T-helper 1 cell treated with Interleukin-12 subunit alpha and Interleukin-12 subunit beta and Interleukin-4 antibody, amounts not matched to agents 30 ng/mL and 1 ng/mL, for 36 hours (primary cell): Measurements from ENCODE around the gene IDH1. TPM values are rescaled to one million over a fixed set of nuclear protein-coding genes. Genes with fewer than 3 reads are reported as not detected.

Source experiments
- intact Hi-C: fragments of 100-400 bp; cut with micrococcal nuclease; formaldehyde crosslinking; loops from one replicate; pipeline ENCODE4 v1.15.1; 2024
- total RNA-seq: library from RNA; stranded (reverse); gene quantifications from 2 replicates; pipeline ENCODE4 v1.2.3, GENCODE V29; 2022

The IDH1 gene
- total RNA-seq, 1 donor from 2014 or later, result 21.9 TPM

- intact Hi-C loops, result loop anchor here (5.0 to 10.0 kb wide), 5 partner anchors 498 to 1408 kb away; partner anchors contain the start of genes CREB1, FZD5, KLF7 and MAP2
These were observed 10.5 kb upstream of the IDH1 start for GRCh38 chr2:208265371-208265800.

- intact Hi-C loops, result loop anchor here (10.0 kb wide), 1 partner anchor 1982 kb away; the partner anchor contains the start of gene ZDBF2
These were observed 2.3 kb upstream of the IDH1 start for GRCh38 chr2:208256849-208257813.

- intact Hi-C loops, result loop anchor here (10.0 kb wide), 1 partner anchor 1981 kb away; the partner anchor contains the start of gene ZDBF2
These were observed 1.4 kb upstream of the IDH1 start for GRCh38 chr2:208256192-208256782.

DNA sequence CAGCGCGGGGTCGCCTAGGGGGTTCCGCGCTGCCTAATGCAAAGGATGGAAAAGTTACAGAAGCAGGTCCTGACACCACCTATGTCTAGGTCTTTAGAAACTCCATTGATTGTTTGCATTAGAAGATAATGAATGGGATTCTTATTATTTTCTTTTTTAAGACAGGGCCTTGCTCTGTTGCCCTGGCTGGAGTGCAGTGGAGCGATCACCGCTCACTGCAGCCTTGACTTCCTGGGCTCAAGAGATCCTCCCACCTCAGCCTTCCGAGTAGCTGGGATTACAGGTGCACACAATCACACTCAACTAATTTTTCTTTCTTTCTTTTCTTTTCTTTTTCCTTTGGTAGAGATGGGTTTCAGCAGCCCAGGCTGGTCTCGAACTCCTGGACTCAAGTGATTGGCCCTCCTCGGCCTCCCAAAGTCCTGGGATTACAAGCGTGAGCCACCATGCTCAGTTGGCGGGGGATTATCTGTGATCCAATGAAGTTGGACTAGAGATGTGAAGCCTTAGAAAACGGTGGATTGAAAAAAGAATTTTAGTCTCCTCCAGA lies 761 bp upstream of the IDH1 start:
- intact Hi-C loops, result loop anchor here (1.0 to 10.0 kb wide), 6 partner anchors 545 to 1981 kb away; partner anchors contain the start of genes CCNYL1, RPE and ZDBF2

- intact Hi-C loops, result loop anchor here (1.0 to 10.0 kb wide), 12 partner anchors 12 to 1979 kb away; partner anchors contain the start of genes CCNYL1, FASTKD2, MDH1B and METTL21A
These were observed 577 bp downstream of the IDH1 start for GRCh38 chr2:208254118-208254870.

DNA sequence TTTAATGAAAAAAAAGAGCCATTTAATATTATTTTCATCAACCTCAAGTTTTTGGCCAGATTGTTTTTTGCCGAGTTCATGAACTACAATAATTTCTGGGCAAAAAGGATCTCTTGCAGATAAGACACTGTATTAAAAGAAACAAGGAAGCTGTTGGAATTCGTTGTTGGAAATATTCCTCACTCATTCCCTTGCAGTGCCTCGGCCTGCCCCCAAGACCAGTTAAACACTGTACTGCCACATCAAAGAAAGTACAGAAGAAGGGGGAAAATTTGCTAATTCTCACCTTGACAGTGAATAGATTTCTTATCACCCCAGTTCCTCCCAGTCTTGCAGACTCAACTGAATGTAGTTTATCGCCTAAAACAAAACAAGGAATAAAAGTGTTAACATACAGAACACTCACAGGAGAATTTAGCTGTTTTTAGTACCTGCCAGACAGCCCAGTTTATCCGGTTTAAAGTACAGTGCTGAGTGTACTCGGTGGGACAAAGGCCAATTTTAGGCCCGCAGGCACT lies 1.2 kb downstream of the IDH1 start:
- intact Hi-C loops, result loop anchor here (1.0 to 10.0 kb wide), 12 partner anchors 13 to 1979 kb away; partner anchors contain the start of genes CCNYL1, FASTKD2, MDH1B and METTL21A

GRCh38 chr2:208252716-208253492 lies 2.0 kb downstream of the IDH1 start:
- intact Hi-C loops, result loop anchor here (5.0 to 10.0 kb wide), 2 partner anchors 1486 to 1978 kb away; partner anchors contain the start of genes FASTKD2, MDH1B and ZDBF2

GRCh38 chr2:208251098-208251497 lies 3.8 kb downstream of the IDH1 start:
- intact Hi-C loops, result loop anchor here (5.0 to 10.0 kb wide), 2 partner anchors 1484 to 1976 kb away; partner anchors contain the start of genes FASTKD2, MDH1B and ZDBF2

DNA sequence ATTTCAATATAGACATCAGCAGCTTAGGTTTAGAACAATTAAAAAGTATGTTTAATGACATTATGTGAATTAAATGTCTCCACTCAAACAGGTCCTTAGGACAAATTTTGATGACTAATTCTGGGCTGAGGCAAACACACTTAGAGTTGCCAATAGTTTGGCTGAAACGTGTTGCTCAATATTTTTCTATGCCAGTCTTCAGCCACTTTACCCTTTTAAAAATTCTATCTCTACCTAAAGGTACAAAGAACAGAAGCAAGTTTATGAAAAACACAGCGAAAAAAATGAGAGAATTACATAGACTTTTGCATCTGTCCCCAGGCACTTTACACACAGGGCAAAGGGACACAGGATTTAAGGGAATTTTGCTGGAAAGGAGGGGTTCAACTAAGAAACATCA lies 4.5 kb downstream of the IDH1 start:
- intact Hi-C loops, result loop anchor here (5.0 to 10.0 kb wide), 2 partner anchors 1483 to 1976 kb away; partner anchors contain the start of genes FASTKD2, MDH1B and ZDBF2

DNA sequence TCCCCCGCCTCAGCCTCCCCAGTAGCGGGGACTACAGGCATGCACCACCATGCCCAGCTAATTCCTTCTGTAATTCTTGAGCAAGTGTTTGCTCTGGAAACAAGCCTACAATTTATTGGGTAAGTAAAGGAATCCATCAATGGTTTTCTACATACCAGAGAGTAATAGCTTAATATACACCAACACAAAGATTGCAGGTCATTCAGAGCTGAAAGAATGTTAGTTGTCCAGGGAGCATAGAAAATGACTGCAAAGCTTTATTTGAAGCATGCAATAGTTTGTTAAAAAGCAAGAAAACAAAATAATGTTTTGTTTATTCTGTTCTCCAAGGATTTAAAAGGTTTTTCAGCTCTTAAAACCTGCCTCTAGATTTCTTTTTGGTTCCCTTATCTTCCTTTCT lies 5.6 kb downstream of the IDH1 start:
- intact Hi-C loops, result no loop called here

DNA sequence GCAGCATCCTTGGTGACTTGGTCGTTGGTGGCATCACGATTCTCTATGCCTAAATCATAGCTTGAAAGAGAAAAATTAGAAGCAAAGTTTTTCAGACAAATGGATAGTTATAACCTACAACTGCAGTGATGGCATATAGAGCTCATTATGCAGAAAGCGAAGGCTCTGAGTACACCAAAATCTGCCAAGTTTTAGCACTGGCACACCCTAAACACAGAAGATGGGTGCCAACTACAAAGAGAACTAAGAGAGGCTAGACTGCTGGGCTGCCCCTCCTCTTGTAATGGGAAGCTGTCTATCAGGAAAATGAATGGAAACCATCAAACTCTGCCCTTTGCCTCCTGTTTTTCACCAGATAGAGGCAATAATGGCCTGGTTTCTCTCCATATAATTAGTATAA lies 6.3 kb downstream of the IDH1 start:
- intact Hi-C loops, result loop anchor here (1.0 kb wide), 1 partner anchor 46 kb away; no protein-coding TSS in a partner anchor

DNA sequence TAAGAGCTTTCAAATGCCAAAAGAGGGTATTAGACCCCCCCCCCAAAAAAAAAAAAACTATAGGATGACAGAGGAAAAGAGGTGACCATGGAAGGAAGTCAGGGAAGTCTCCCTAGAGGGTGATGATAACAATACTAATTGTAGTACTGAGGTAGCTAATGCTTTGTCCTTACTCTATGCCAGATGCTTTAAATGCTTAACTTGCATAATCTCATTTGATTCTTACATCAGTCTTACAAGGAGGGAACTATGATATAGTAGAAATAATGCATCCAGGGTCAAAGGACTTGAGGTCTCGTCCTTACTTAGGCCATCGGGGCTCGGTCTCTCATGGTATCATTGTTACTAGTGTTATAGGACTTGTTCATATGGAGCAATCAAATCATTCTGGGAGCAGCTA lies 9.1 kb downstream of the IDH1 start:
- intact Hi-C loops, result no loop called here

- intact Hi-C loops, result no loop called here
These were observed 10.4 kb downstream of the IDH1 start for GRCh38 chr2:208244422-208244821.

DNA sequence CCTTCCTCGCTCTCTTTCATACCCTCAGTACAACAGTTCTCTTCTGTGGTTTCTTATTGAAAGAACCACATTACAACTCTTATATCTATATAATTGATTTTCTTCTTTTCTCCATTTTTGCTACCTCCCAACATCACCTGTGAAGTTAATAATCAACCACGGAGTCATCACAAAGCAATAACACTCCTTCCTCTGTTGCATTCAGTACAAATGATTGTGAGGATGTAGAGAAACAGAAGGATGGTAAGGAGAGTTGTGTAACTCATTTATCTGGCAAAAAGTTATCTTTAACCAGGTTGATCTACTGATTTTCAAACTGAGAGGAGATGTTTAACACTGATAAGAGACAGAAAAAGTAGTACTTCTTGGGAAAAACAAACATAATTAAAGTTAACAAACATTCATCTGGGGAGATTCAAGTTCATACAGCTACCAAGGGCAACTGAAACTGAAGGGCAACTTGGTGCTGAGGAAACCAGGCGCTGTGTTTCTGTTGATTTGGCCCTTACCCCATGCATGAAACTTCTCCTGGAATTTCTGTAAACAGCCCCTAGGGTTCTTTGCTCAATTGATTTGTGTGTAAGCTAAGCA lies 14.2 kb downstream of the IDH1 start:
- intact Hi-C loops, result no loop called here

DNA sequence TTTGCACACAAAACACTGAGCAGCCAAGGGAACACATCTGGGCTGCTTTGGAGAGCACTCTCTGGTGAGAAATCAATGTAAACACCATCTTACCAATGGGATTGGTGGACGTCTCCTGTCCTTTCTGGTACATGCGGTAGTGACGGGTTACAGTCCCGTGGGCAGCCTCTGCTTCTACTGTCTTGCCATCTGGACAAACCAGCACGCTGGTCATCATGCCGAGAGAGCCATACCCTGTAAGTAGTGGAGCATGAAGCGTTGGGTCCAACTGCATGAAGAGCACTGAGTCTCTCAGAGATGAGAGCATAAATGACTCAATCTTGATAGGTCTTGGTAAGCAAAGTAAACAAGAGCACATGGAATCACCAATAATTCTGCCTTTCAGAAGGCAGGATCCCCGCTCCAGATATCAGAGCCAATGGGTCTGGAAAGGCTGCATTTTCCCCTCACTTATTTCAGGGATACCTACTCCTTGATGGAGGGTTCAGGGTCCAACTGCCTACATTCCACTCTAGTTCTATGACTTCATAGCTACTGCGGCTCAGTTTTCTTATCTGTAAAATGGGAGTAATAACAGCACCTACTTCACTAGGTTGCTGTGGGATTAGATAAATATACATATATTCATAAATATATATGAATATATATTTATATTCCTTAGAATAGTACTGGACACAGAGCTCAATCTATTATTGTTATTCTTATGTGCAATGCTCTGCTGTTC lies 14.9 kb downstream of the IDH1 start:
- intact Hi-C loops, result no loop called here

DNA sequence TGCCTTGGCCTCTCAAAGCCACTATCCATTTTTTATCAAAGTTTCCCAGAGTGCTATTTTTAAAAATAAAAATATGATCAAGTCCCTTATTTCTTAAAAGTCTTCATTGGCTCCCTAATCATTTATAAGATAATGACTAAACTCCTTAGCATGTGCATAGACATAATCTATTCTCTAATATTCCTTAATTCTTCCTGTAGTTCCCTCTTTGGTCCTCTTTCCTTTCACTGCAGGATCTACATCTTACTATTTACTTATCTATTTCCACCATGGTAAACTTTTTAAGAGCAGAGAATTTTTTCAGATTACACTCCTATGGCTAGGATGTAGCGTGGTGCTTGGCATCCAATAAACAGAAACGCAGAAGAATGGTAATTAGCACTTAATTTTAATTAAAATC lies 19.0 kb downstream of the IDH1 start:
- intact Hi-C loops, result no loop called here

DNA sequence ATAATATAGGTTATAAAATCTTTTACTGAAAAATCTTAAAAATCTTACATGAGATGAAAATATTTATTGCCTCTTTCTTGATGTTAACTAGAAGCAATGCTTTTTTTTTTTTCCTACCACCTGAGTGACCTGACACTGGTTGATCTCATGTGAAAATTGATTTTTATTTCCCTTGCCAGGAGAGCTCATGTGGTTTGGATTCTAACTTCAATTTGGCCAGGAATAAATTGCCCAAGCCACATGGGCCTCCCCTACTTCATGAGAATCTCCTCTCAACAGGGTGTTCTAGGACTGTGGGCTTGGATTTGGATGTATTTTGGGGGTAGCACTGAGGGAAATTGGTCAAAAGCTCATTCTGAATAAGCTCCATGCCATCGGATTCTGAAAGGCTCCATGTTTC lies 20.1 kb downstream of the IDH1 start:
- intact Hi-C loops, result no loop called here

DNA sequence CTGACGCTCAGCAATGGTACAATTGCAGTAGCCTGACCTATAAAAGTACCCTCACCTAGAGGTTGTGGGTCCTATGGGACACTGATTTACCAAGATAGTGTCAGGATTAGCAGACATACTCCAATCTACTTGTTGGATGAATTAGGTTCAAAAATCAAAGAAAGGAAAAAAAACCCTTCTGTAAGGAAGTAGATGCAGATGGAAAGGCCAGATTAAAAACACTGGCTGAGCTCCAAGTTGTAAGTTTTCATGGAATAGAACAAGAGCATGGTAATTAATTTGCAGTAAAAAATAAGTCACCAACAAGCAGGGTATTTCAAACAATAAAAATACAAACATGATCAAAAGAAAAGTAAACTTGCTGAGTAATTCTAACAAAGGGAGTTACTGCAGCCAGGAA lies 26.4 kb downstream of the IDH1 start:
- intact Hi-C loops, result no loop called here
